ENCODE results near the gene MAN1C1.

DNA sequence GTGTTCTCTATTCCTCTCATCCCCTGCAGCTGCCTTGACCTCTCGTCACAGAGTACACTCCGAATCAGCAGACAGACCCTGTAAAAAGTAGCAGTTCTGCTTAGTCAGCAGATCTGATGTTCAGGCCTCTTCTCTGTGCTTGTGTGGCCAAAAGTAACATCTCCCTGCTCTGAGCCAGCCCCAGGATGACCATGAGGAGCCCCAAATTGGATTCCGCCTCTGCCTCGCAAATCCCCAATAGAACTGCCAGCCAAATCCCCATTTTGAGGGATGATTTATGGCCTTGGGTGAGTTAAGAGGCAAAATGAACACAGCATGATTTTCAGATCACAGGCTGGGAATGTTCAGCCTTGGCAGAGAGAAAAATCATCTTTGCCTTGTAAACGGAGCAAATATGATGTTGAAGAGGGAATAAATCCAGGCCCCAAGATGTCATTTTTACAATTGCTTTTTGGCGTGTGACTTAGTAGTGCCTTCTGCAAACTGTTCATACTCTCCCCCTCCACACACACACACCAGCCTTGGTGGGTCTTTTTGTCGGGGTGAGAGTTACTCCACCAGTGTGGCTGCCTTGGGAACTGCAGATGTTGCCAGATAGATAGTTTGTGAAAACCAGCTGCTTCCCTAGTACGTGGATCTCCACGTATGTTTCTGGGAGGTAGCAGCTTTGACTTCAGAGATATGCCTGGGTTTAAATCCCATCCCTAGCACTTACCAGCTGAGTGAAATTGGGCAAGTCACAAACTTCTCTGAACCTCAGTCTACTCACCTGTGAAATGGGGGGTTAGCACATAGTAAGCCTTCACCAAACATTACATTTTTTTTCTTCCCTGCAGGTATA lies 77.8 kb downstream of the MAN1C1 start:
- TF ChIP-seq, protein P1, sequence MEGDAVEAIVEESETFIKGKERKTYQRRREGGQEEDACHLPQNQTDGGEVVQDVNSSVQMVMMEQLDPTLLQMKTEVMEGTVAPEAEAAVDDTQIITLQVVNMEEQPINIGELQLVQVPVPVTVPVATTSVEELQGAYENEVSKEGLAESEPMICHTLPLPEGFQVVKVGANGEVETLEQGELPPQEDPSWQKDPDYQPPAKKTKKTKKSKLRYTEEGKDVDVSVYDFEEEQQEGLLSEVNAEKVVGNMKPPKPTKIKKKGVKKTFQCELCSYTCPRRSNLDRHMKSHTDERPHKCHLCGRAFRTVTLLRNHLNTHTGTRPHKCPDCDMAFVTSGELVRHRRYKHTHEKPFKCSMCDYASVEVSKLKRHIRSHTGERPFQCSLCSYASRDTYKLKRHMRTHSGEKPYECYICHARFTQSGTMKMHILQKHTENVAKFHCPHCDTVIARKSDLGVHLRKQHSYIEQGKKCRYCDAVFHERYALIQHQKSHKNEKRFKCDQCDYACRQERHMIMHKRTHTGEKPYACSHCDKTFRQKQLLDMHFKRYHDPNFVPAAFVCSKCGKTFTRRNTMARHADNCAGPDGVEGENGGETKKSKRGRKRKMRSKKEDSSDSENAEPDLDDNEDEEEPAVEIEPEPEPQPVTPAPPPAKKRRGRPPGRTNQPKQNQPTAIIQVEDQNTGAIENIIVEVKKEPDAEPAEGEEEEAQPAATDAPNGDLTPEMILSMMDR (IDR thresholded peaks at IDR 0.05) = no peak
- TF ChIP-seq POLR2A (IDR thresholded peaks at IDR 0.05) = no peak

All from body of pancreas (tissue), 4 donors.